ENCODE results near the gene SLFNL1. TPM values are rescaled to one million over a fixed set of nuclear protein-coding genes. Genes with fewer than 3 reads are reported as not detected.
A peak's percentile ranks its signal among the peaks of the same experiment; 100 is the strongest.

The SLFNL1 gene
- total RNA-seq, 1 experiment from 2014 or later = 0.03 TPM

- peaks cover 95% of the 10 kb centered on the region for H3K36me3 ChIP-seq
- H3K4me3 ChIP-seq = no peak overlapping the region
- H3K4me1 ChIP-seq (replicated peaks) = no peaks in the 10 kb centered on the region
- no peaks in the 10 kb centered on the region for H3K27me3 ChIP-seq (replicated peaks)
- no peaks in the 10 kb centered on the region for H3K9me3 ChIP-seq (replicated peaks)
- no peak overlapping the region for H3K27ac ChIP-seq
- DNase-seq (ENCODE audit: low read depth in 1 of 2, low spot score in 2 of 2) = no peak
Observed at GRCh38 chr1:41015281-41015896, 6.1 kb downstream of the SLFNL1 start.

GRCh38 chr1:41014871-41015270 lies 6.7 kb downstream of the SLFNL1 start:
- Histone ChIP-seq H3K27me3 (replicated peaks) (no peaks in the 10 kb centered on the region), H3K27ac (no peak overlapping the region), H3K4me3 (no peak overlapping the region), H3K4me1 (replicated peaks) (no peaks in the 10 kb centered on the region), H3K36me3 (peaks cover 95% of the 10 kb centered on the region), H3K9me3 (replicated peaks) (no peaks in the 10 kb centered on the region)
- DNase-seq (ENCODE audit: low read depth in 1 of 2, low spot score in 2 of 2) = no peak

DNA sequence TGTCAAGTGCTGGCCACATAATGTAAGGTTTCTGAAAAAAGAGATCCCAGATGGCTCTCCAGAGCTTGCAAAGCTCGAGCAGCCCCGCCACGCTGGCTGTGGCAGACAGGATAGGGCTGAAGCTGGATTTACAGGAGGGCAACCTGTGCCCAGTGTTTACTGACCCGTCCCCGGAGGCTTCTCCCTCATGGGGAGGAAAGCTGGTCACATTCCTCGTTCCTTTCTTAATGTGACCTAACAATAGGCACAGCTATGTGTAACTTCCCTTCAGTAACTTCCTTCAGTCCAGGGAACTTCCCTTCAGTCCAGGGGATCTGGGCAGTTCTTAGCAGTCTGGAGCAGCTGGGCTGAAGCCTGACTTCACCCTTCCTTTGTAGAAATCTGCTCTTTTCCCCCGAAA lies 7.7 kb downstream of the SLFNL1 start:
- no peak overlapping the region for H3K27ac ChIP-seq
- no peak for DNase-seq (ENCODE audit: low read depth in 1 of 2, low spot score in 2 of 2)
- H3K36me3 ChIP-seq = peaks cover 95% of the 10 kb centered on the region

GRCh38 chr1:41013024-41013423 lies 8.5 kb downstream of the SLFNL1 start:
- H3K36me3 ChIP-seq = peaks cover 97% of the 10 kb centered on the region

More for the DNA sequence above, 7.7 kb downstream of the SLFNL1 start:
- no peaks in the 10 kb centered on the region for H3K27me3 ChIP-seq (replicated peaks)
- H3K4me1 ChIP-seq (replicated peaks) = no peaks in the 10 kb centered on the region
- no peak overlapping the region for H3K4me3 ChIP-seq
- H3K9me3 ChIP-seq (replicated peaks) = no peaks in the 10 kb centered on the region

GRCh38 chr1:41010345-41010744 lies 11.2 kb downstream of the SLFNL1 start:
- no peaks in the 10 kb centered on the region for H3K27me3 ChIP-seq (replicated peaks)
- DNase-seq (ENCODE audit: low read depth in 1 of 2, low spot score in 2 of 2) = no peak
- no peaks in the 10 kb centered on the region for H3K4me1 ChIP-seq (replicated peaks)
- H3K36me3 ChIP-seq = peaks cover 100% of the 10 kb centered on the region
- H3K27ac ChIP-seq = peak overlapping the region; percentile 18; the same call in 1 of the 2 replicates
- no peak overlapping the region for H3K4me3 ChIP-seq
- H3K9me3 ChIP-seq (replicated peaks) = no peaks in the 10 kb centered on the region

More at GRCh38 chr1:41013024-41013423, 8.5 kb downstream of the SLFNL1 start:
- no peak for DNase-seq (ENCODE audit: low read depth in 1 of 2, low spot score in 2 of 2)
- no peak overlapping the region for H3K4me3 ChIP-seq
- no peak overlapping the region for H3K27ac ChIP-seq
- no peaks in the 10 kb centered on the region for H3K4me1 ChIP-seq (replicated peaks)
- H3K9me3 ChIP-seq (replicated peaks) = no peaks in the 10 kb centered on the region
- H3K27me3 ChIP-seq (replicated peaks) = no peaks in the 10 kb centered on the region

DNA sequence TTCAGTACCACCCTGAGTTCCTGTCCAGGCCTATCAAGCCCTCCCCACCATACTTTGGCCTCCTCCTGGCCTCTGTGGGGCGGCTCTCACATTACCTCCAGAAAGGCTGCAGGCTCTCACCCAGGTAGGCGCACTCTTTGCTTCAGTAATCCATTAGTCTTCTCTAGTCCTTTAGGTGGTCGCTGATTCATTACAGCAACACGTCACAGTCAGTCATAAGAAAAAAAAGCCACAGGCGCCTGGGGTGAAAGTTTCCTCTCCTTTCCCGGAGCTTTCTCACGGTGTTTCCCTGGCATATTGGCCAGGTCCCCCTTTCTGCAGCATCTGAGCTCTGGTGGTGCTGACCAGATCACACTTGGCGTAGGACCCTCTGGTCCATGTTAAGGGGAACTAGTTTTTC lies 12.1 kb downstream of the SLFNL1 start:
- Histone ChIP-seq H3K36me3 (peaks cover 100% of the 10 kb centered on the region), H3K27me3 (replicated peaks) (no peaks in the 10 kb centered on the region), H3K4me3 (no peak overlapping the region), H3K9me3 (replicated peaks) (no peaks in the 10 kb centered on the region), H3K27ac (0 out of 2 replicates have a peak overlapping the region, but pooled peaks have one; percentile 18), H3K4me1 (replicated peaks) (no peaks in the 10 kb centered on the region)
- no peak for DNase-seq (ENCODE audit: low read depth in 1 of 2, low spot score in 2 of 2)

- Histone ChIP-seq H3K27me3 (replicated peaks) (no peaks in the 10 kb centered on the region), H3K27ac (no peak overlapping the region), H3K4me3 (no peak overlapping the region), H3K36me3 (peaks cover 99% of the 10 kb centered on the region), H3K9me3 (replicated peaks) (no peaks in the 10 kb centered on the region), H3K4me1 (replicated peaks) (peaks cover 21% of the 10 kb centered on the region)
- no peak for DNase-seq (ENCODE audit: low read depth in 1 of 2, low spot score in 2 of 2)
Observed at GRCh38 chr1:41006942-41007865, 14.3 kb downstream of the SLFNL1 start.

DNA sequence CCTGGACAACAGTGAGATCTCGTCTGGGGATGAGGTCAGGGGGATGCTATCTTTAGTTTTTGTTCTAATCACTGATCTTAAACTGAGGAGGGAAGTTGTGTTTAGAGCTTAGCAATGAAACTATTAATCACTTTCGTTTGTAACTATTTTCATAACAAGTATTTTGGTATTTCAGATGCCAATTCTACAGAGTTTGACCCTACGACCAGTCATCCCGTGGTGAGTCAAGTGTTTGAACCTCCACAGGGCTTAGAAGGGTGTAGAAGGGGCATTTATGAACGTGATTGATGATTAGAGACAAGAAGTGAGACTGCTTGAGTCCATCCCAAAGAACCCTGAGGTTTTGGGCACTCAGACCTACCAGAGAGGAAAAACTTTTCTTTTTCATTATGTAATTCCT lies 15.6 kb downstream of the SLFNL1 start:
- Histone ChIP-seq H3K36me3 (peaks cover 99% of the 10 kb centered on the region), H3K27me3 (replicated peaks) (no peaks in the 10 kb centered on the region), H3K4me1 (replicated peaks) (peaks cover 28% of the 10 kb centered on the region), H3K27ac (no peak overlapping the region), H3K9me3 (replicated peaks) (no peaks in the 10 kb centered on the region), H3K4me3 (no peak overlapping the region)
- DNase-seq (ENCODE audit: low read depth in 1 of 2, low spot score in 2 of 2) = no peak

DNA sequence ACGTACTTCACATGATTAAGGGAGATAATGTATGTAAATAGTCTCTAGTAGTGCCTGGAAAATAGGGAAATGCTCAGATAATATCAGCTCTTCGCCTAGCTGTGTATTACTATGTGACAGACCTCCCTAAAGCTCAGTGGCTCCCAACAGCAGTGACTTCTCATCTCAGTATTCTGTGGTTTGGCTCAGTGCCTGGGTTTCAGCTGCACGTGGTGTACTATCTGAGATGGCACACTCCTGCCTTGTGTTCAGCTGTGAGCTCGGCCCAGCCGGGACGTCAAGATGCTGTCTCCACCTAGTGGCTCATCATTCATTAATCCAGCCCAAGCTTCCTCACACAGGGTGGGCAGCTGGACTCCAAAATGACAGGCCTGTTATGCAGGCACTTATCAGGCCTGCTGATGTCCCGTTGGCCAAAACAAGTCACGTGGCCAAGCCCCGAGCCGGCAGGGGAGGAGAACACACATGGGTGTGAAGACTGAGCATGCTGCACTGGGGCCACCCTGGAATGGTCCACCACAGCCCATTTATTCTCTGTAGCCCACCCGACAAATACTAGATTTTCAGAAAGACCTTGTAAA lies 17.8 kb downstream of the SLFNL1 start:
- Histone ChIP-seq H3K27me3 (replicated peaks) (no peaks in the 10 kb centered on the region), H3K9me3 (replicated peaks) (no peaks in the 10 kb centered on the region), H3K4me3 (no peak overlapping the region), H3K36me3 (peaks cover 99% of the 10 kb centered on the region), H3K27ac (peak overlapping the region; percentile 47), H3K4me1 (replicated peaks) (peaks cover 28% of the 10 kb centered on the region)
- peak; percentile 96 to 99 for DNase-seq (ENCODE audit: low read depth in 1 of 2, low spot score in 2 of 2)

- Histone ChIP-seq H3K4me1 (replicated peaks) (peaks cover 28% of the 10 kb centered on the region), H3K9me3 (replicated peaks) (no peaks in the 10 kb centered on the region), H3K36me3 (peaks cover 99% of the 10 kb centered on the region), H3K27me3 (replicated peaks) (no peaks in the 10 kb centered on the region), H3K4me3 (no peak overlapping the region), H3K27ac (peak overlapping the region; percentile 47)
- no peak for DNase-seq (ENCODE audit: low read depth in 1 of 2, low spot score in 2 of 2)
Observed at GRCh38 chr1:41003127-41003639, 18.3 kb downstream of the SLFNL1 start.

DNA sequence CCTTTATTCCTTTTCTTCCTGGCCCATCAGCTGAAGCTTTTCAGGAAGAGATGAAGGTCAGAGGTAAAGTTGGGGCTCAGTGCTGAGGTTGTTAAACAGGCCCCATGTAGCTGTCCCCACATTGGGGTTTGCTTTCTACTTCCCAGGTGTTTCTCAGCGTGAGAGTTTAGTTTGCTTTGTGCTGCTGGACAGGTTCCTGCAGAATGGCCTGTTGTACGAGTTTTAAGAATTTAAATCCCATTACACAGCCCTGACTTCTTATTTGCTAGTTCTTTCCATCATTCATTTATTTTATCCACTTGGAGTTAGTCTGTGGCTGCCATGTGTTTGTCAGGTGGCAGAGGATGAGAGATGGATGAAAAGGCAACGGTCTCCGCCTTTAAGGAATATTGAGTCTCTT lies 22.9 kb downstream of the SLFNL1 start:
- Histone ChIP-seq H3K36me3 (peaks cover 97% of the 10 kb centered on the region), H3K4me3 (no peak overlapping the region), H3K4me1 (replicated peaks) (peaks cover 21% of the 10 kb centered on the region), H3K27ac (no peak overlapping the region), H3K27me3 (replicated peaks) (no peaks in the 10 kb centered on the region), H3K9me3 (replicated peaks) (no peaks in the 10 kb centered on the region)
- no peak for DNase-seq (ENCODE audit: low read depth in 1 of 2, low spot score in 2 of 2)

GRCh38 chr1:40997096-40997495 lies 24.4 kb downstream of the SLFNL1 start:
- Histone ChIP-seq H3K36me3 (peaks cover 99% of the 10 kb centered on the region), H3K9me3 (replicated peaks) (no peaks in the 10 kb centered on the region)
- no peak for DNase-seq (ENCODE audit: low read depth in 1 of 2, low spot score in 2 of 2)

GRCh38 chr1:40989066-40989465 lies 32.5 kb downstream of the SLFNL1 start:
- Histone ChIP-seq H3K4me1 (replicated peaks) (peaks cover 21% of the 10 kb centered on the region), H3K27me3 (replicated peaks) (no peaks in the 10 kb centered on the region), H3K27ac (no peak overlapping the region), H3K4me3 (no peak overlapping the region), H3K36me3 (peaks cover 100% of the 10 kb centered on the region), H3K9me3 (replicated peaks) (no peaks in the 10 kb centered on the region)
- DNase-seq (ENCODE audit: low read depth in 1 of 2, low spot score in 2 of 2) = no peak

More at GRCh38 chr1:40997096-40997495, 24.4 kb downstream of the SLFNL1 start:
- H3K4me3 ChIP-seq = no peak overlapping the region
- H3K27ac ChIP-seq = no peak overlapping the region
- H3K27me3 ChIP-seq (replicated peaks) = no peaks in the 10 kb centered on the region
- H3K4me1 ChIP-seq (replicated peaks) = peaks cover 5% of the 10 kb centered on the region

- H3K4me1 ChIP-seq (replicated peaks) = peaks cover 29% of the 10 kb centered on the region
- H3K4me3 ChIP-seq = no peak overlapping the region
- H3K27ac ChIP-seq = no peak overlapping the region
- no peaks in the 10 kb centered on the region for H3K27me3 ChIP-seq (replicated peaks)
- no peaks in the 10 kb centered on the region for H3K9me3 ChIP-seq (replicated peaks)
- DNase-seq (ENCODE audit: low read depth in 1 of 2, low spot score in 2 of 2) = no peak
- H3K36me3 ChIP-seq = peaks cover 100% of the 10 kb centered on the region
Observed at GRCh38 chr1:40988280-40988679, 33.2 kb downstream of the SLFNL1 start.

All from SJSA1 (cell line).